ENCODE measurements around the gene PEF1. TPM values are rescaled to one million over a fixed set of nuclear protein-coding genes. Genes with fewer than 3 reads are reported as not detected.
A peak's percentile ranks its signal among the peaks of the same experiment; 100 is the strongest.

The PEF1 gene
- total and polyA plus RNA-seq, 2 experiments from 2014 or later = 70.7 to 85.5 TPM

- Histone ChIP-seq H4K20me1 (ENCODE audit: insufficient read depth, poor library complexity, severe bottlenecking) (no peaks in the 10 kb centered on the region), H2AFZ (no peak overlapping the region), H3K79me2 (peaks cover 2% of the 10 kb centered on the region), H3K27ac (peak overlapping the region; percentile 48), H3K4me3 (no peak overlapping the region), H3K9me3 (ENCODE audit: low read depth) (no peaks in the 10 kb centered on the region), H3K27me3 (no peaks in the 10 kb centered on the region), H3K36me3 (replicated peaks; ENCODE audit: insufficient read depth, low read depth) (no peaks in the 10 kb centered on the region), H3K4me2 (no peak overlapping the region), H3K9me2 (replicated peaks; ENCODE audit: insufficient read depth) (no peaks in the 10 kb centered on the region), H3K4me1 (ENCODE audit: insufficient read depth) (peaks cover 16% of the 10 kb centered on the region)
- TF ChIP-seq CTCF (IDR thresholded peaks at IDR 0.05; ENCODE audit: poor library complexity) (no peak), EZH2phosphoT487 (IDR thresholded peaks at IDR 0.05; ENCODE audit: low read depth, severe bottlenecking, unreplicated experiment) (no peak), EZH2 (IDR thresholded peaks at IDR 0.05; ENCODE audit: borderline replicate concordance) (no peak)
- 9% methylated on average over 1 of the region's 1 CpG for WGBS (ENCODE audit: low lambda C conversion rate, missing lambda C conversion rate)
- no peak for DNase-seq (ENCODE audit: low spot score)
Measured at GRCh38 chr1:31651089-31651420, 6.4 kb upstream of the PEF1 start.

- no peaks in the 10 kb centered on the region for H3K9me2 ChIP-seq (replicated peaks; ENCODE audit: insufficient read depth)
- H3K4me3 ChIP-seq = no peak overlapping the region
- H3K9me3 ChIP-seq (ENCODE audit: low read depth) = no peaks in the 10 kb centered on the region
- TF ChIP-seq CTCF (IDR thresholded peaks at IDR 0.05; ENCODE audit: poor library complexity) = no peak
- TF ChIP-seq EZH2 (IDR thresholded peaks at IDR 0.05; ENCODE audit: borderline replicate concordance) = no peak
- no peaks in the 10 kb centered on the region for H3K27me3 ChIP-seq
- 71% methylated on average over 9 of the region's 9 CpGs for WGBS (ENCODE audit: low lambda C conversion rate, missing lambda C conversion rate)
- no peak for DNase-seq (ENCODE audit: low spot score)
- H4K20me1 ChIP-seq (ENCODE audit: insufficient read depth, poor library complexity, severe bottlenecking) = no peaks in the 10 kb centered on the region
- H3K36me3 ChIP-seq (replicated peaks; ENCODE audit: insufficient read depth, low read depth) = no peaks in the 10 kb centered on the region
- H3K4me2 ChIP-seq = no peak overlapping the region
- H3K4me1 ChIP-seq (ENCODE audit: insufficient read depth) = peaks cover 16% of the 10 kb centered on the region
- H3K27ac ChIP-seq = peak overlapping the region; percentile 48
- H2AFZ ChIP-seq = no peak overlapping the region
- H3K79me2 ChIP-seq = peaks cover 7% of the 10 kb centered on the region
Measured at GRCh38 chr1:31650161-31651088, 5.7 kb upstream of the PEF1 start.

GRCh38 chr1:31648641-31649357 lies 4.1 kb upstream of the PEF1 start:
- Histone ChIP-seq H3K4me3 (no peak overlapping the region), H3K9me2 (replicated peaks; ENCODE audit: insufficient read depth) (no peaks in the 10 kb centered on the region), H3K36me3 (replicated peaks; ENCODE audit: insufficient read depth, low read depth) (no peaks in the 10 kb centered on the region), H3K79me2 (peaks cover 13% of the 10 kb centered on the region), H3K27ac (no peak overlapping the region), H3K9me3 (ENCODE audit: low read depth) (no peaks in the 10 kb centered on the region), H3K27me3 (no peaks in the 10 kb centered on the region), H3K4me1 (ENCODE audit: insufficient read depth) (peaks cover 19% of the 10 kb centered on the region), H4K20me1 (ENCODE audit: insufficient read depth, poor library complexity, severe bottlenecking) (no peaks in the 10 kb centered on the region), H3K4me2 (no peak overlapping the region), H2AFZ (no peak overlapping the region)
- 72% methylated on average over 8 of the region's 9 CpGs for WGBS (ENCODE audit: low lambda C conversion rate, missing lambda C conversion rate)
- DNase-seq (ENCODE audit: low spot score) = no peak
- TF ChIP-seq EZH2 (IDR thresholded peaks at IDR 0.05; ENCODE audit: borderline replicate concordance) = no peak
- no peak for TF ChIP-seq EZH2phosphoT487 (IDR thresholded peaks at IDR 0.05; ENCODE audit: low read depth, severe bottlenecking, unreplicated experiment)
- no peak for TF ChIP-seq CTCF (IDR thresholded peaks at IDR 0.05; ENCODE audit: poor library complexity)
